CD4-positive, alpha-beta T cell treated with Interleukin-12 subunit alpha and Interleukin-12 subunit beta, for 1 hour (primary cell): ENCODE data around the gene AP4E1.
"Not testable (repeated sequence)": the region's sequence is repeated elsewhere in the genome, so short reads cannot be mapped to it uniquely, and the experiment has no call there.

ENCODE experiments used
- DNase-seq: peaks from one replicate; pipeline ENCODE4 v3.0.0-alpha.2; 2020

AP4E1 gene

DNA sequence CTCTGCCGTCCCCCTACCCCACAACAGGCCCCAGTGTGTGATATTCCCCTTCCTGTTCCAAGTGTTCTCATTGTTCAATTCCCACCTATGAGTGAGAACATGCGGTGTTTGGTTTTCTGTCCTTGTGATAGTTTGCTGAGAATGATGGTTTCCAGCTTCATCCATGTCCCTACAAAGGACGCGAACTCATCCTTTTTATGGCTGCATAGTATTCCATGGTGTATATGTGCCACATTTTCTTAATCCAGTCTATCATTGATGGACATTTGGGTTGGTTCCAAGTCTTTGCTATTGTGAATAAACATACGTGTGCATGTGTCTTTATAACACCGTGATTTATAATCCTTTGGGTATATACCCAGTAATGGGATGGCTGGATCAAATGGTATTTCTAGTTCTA, 46.4 kb downstream of the AP4E1 start:
- DNase-seq, result not testable (repeated sequence)

DNA sequence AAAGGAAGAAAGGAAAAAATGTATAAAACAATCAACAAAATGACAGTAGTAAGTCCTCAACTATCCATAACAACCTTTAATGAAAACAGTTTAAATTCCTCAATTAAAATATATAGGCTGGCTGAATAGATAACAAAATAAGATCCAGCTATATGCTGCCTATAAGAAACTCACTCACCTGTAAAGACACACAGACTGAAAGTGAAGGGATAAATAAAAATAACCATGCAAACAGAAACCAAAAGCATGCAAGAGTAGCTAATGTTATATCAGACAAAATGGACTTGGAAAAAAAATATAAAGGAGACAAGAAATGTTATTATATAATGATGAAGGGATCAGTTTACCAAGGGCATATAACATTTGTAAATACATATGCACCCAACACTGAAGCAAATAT, 51.2 kb downstream of the AP4E1 start:
- no peak for DNase-seq

DNA sequence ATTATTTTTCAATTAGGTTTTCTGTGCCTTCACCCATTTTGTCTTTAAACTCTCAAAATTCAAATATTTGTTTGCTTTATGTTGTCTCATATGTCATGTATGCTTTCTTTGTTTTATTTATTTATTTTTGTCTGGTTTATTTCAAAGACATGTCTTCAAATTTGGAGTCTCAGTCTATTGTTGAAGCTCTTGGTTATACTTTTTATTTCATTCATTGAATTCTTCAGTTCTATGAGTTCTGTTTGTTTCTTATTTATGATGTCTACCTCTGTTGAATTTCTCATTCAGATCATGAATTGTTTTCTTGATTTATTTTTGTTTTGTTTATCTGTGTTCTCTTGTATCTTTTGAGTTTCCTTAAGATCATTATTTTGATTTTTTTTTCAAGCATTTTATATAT, 55.6 kb downstream of the AP4E1 start:
- no peak for DNase-seq

DNA sequence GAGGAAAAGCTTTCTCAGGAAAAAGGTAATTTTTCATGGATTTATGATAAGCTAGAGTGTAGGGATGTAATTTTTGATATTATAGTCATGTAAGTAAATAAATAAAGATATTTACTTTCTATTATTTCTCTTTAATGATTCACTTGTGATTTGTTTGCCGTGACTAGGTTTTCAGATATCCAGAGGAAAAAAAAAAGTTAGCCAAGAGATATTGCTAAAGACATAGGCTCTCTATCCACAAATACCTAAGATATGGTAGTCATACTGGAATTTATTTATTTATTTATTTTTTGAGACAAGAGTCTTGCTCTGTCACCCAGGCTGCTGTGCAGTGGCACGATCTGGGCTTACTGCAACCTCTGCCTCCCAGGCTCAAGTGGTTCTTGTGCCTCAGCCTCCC, 59.9 kb downstream of the AP4E1 start:
- DNase-seq, result no peak

DNA sequence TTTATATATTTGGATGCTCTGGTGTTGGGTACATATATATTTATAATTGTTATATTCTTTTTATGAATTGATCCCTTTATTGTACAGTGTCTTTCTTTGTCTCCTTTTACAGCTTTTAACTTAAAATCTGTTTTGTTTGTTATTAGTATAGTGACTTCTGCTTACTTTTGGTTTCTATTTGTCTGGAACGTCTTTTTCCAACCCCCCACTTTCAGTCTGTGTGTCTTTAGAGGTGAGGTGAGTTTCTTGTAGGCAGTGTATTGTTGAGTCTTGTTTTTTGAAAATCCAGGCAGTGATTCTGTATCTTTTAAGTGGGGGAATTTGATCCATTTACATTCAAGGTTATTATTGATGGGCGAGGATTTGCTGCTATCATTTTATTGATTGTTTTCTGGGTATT, 62.0 kb downstream of the AP4E1 start:
- DNase-seq, result no peak

DNA sequence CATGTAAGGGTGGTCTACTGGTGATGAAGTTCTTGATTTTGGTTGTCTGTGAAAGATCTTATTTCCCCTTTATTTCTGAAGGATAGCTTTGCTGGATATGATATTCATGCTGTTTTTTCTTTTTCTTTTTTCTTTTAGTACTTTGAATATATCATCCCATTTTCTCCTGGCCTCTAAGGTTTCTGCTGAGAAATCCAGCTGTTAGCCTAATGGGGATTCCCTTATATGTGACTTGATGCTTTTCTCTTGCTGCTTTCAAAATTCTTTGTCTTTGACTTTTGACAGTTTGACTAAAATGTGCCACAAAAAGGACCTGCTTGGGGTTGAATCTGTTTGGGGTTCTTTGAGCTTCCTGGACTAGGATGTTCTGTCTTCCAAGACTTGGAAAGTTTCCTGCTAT, 62.6 kb downstream of the AP4E1 start:
- DNase-seq, result no peak

DNA sequence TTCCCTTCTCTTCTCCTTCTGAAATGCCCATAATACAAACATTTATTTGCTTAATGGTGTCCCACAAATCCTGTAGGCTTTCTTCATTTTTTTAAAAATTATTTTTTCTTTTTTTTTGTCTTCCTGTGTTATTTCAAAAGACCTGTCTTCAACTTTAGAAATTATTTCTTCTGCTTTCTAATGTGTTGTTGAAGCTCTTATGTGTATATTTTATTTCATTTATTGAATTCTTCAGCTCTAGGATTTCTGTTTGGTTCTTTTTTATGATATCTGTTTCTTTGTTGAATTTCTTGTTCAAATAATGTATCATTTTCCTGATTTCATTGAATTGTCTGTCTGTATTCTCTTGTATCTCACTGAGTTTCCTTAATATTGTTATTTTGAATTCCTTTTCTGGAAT, 63.1 kb downstream of the AP4E1 start:
- no peak for DNase-seq

DNA sequence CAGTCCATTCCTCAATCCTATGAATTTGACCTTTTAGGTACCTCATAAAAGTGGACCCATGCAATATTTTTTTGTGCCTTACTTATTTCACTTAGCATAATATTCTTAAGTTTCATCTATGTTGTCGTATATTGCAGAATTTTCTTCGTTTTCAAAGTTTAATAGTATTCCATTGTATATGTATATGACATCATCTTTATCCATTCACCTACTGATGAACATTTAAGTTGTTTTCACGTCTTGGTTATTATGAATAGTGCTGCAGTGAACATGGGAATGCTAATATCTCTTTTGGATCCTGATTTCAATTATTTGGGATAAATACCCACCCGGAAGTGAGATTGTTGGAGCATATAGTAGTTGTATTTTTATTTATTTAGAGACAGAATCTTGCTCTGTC, 65.1 kb downstream of the AP4E1 start:
- no peak for DNase-seq

DNA sequence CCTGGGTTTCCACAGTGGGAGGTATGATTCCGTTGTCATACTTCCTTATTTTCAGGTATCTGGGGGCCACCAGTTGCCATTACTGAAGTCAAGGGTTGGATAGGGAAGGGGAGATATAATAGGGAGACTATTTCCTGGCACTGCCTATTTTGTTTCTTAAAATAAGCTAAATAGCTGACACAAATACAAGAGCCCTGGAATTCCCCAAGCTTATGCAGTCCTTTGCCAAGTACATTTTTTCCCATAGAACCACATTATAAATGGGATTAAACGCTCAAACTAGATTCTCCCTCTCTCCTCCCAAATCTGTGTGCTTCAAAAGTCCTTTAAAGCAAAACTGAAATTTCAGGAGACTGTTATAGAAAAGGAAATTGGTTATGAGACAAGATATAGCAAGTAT, 68.7 kb downstream of the AP4E1 start:
- no peak for DNase-seq

DNA sequence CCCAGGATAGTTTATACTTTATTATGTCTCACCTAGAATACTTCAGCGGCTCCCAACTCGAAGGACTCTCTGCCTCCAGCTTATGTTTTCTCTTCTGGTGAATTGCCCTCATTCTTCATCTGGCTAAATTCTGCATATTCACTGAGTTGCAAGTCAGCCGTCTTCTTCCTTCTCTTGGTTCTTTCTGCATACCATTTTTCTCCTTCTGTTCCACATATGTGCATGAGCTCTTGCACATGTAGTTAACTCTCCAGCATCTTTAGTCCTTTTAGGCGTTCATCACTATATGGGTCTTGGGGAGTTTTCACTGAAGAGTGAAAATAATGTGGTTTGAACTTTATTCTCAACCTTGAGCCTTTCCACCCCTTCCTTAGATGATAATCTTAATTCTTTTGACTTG, 70.1 kb downstream of the AP4E1 start:
- no peak for DNase-seq

DNA sequence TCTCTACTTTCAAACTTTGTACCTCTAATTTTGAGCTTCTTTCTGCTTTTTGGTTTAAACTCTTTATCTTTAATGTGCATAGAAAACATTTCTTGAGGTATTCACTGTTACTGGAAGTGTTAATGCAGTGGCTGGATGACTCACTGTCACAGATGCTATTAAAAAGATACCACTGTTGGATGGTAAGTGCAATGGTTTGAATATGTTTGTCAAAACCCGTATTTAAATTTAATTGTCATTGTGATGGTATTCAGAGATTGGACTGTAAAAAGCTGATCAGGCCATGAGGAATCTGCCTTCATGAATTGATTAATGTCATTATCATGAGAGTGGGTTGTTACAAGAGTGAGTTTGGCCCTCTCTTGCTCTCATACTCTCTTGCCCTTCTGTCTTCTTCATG, 70.6 kb downstream of the AP4E1 start:
- no peak for DNase-seq

DNA sequence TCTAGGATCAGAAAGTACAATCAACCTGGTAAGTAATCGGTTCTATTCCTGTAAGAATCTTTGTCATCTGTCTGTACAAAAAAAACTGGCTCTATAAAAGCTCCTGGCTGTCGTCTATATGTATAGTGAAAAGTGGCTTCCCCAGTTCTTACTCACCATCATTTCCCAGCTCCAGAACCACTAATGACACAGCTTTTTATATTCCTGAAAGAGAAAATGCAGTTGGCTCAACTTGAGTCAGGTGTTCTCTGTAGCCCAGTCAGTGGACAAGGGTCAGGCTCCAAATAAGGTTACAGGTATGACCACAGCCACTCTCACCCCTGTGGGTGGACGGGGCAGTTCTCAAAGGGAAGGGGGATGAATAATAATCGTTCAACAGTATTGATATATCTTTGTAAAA, 85.1 kb downstream of the AP4E1 start:
- DNase-seq, result no peak

DNA sequence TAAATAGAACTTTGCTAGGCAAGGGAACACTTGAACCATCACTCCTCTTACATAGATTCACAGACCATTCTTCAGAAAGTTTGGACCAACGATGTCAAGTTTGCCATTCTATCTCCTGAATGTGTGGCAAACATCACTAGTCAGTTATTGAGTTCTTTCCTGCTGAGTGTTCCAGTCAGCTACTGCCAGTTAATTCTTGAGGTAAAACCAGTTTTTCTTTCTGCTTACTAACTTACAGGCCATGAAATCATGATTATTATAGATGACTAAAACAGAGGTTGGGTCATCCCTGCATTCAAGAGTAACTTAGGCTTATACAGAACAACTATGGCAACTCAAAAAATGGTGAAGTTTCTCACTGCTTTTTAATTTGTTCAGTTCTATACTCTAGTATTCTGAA, 88.2 kb downstream of the AP4E1 start:
- no peak for DNase-seq

DNA sequence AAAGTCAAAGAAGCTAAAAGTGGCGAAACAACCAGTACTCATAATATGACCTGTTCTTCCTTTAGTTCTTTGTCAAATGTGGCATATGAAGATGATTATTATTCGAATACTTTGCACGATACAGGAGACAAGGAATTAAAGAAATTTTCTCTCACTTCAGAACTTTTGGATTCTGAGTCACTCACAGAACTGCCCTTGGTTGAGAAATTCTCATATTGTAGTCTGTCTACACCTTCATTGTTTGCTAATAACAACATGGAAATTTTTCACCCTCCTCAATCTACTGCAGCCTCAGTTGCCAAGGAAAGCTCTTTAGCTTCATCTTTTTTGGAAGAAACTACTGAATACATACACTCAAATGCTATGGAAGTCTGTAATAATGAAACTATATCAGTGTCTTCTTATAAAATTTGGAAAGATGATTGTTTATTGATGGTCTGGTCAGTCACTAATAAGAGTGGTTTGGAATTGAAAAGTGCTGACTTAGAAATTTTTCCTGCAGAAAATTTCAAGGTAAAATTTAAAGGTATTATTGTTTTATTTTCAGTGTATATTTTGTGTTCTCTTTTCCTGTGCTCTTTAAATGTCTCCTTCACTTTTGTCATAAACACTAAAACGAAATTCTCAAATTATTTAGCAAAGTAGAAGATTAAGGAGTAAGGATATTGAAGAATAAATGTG, 89.0 kb downstream of the AP4E1 start:
- no peak for DNase-seq

DNA sequence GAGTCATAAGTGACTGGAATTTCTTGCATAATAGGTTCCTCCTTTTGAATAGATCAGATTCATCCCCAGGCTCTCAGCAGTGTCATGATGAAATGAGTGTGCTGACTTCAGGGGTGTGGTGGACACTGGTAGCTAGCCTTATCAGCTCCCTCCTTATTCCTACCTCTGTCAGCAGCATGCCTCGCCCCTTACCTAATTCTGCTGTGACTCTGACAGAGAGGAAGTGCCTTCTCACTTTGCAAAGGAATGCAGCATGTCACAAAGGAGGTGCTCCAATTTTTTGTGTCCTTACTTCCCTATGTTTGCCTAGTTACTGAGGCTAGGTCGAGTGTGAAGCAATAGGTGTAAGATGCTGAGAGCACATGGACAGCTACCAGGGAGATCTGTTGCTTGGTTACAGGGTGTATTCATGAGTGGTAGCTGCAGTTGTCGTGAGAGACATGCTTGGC, 95.6 kb downstream of the AP4E1 start:
- no peak for DNase-seq

DNA sequence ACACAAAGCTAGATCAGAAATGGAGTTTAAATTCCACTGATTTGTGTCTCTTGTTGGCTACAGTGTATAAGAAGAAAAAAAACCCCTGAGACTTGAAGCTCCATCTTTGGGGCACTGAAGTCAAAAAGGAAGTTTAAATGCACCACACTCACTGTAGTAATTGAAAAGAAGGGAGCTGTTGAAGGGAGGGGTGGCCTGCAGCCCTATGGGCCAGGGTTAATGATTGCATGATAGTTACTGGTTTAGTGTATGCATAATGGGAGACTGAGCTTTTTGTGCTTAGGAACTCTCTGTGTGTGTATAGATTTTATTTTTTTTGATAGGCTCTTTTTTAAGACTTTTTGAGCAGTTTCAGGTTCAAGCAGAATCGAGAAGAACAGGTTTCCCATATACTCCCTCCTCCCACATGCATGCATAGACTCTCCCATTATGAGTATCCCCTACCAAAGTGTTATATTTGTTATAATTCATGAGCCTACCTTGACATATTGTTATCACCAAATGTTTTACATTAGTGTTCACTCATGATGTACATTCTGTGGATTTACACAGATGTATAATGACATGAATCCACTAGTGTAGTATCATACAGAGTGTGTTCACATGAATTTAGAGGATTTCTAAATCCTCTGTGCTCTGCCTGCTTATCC, 98.0 kb downstream of the AP4E1 start:
- DNase-seq, result no peak

DNA sequence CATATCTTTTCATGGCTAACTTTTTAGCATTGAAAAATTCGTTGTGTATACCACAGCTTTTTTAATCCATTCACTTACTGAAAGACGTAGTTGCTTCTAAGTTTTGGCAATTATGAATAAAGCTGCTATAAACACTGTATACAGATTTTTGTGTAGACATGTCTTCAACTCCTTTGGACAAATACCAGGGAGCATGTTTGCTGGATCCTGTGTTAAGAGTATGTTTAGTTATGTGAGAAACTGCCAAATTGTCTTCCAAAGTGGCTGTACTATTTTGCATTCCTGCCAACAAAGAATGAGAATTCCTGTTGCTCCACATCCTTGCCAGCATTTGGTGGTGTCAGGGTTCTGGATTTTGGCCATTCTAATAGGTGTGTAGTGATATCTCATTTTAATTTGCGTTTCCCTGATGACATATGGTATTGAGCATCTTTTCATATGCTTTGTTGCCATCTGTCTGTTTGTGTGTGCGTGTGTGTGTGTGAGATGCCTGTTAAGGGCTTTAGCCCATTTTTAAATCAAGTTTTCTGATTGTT, 98.7 kb downstream of the AP4E1 start:
- no peak for DNase-seq

DNA sequence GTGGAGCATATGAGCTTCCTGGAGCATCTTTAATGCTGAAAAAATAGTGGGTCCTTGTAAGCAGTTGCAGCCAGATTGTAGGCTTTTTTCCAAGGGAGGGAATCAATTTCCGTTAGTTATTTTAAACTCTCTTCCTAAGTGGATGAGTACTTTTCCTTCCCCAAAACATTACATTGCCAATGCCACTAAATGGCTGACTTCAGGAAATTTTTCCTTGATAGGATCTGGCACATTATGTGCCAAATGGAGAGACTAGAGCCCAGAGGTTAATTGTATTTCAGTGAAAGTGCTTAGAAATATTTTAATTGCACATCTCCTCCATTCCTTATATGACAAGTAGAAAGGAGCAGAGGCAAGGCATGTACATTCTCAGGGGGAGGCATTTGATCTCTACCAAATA, 102.7 kb downstream of the AP4E1 start:
- DNase-seq, result no peak

DNA sequence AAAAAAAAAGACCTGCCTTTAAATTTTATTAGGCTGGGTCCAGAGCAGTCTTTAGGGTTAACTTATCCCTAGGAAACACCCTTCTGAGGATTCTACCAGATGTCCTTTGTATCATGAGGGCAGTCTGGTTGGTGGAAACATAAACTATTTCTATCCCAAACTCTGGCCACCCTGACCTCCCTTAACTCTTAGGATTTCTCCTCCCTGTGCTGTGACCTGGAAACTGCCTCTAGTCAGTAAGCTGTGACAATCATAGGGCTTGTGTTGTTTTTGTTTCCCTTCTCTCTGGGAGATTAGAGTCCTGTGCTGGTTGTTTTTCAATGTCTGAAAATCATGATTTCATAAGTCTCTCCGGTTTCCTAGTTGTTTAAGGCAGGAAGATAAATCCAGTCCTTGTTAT, 108.1 kb downstream of the AP4E1 start:
- no peak for DNase-seq

DNA sequence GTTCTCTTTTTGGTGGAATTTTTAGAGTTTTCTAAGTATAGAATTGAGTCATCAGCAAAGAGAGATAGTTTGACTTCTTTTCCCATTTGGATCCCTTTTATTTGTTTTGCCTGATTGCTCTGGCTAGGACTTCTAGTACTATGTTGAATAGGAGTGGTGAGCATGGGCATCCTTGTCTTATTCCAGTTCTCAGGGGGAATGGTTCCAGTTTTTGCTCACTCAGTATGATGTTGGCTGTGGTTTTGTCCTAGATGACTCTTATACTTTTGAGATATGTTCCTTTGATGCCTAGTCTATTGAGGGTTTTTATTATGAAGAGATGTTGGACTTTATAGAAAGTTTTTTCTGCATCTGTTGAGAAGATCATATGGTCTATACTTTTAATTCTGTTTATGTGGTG, 113.7 kb downstream of the AP4E1 start:
- no peak for DNase-seq

DNA sequence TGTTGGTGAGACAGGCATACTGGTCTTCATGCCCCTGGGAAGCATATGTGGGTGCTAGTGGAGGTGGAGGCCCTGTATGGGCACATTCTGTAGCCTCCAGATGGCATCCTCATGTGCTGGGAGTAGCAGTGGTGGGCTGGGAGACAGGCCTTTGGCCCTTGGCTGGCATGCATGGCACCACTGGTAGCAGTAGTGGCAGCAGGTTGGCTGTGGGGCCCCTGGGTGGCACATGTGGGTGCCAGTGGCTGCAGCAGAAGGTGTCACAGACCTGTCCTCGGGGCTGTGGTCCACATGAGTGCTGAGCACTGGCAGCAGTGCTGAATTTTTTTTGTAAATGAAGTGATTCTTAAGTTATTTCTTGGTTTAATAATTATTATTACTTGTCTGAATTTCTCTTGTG, 115.0 kb downstream of the AP4E1 start:
- no peak for DNase-seq

DNA sequence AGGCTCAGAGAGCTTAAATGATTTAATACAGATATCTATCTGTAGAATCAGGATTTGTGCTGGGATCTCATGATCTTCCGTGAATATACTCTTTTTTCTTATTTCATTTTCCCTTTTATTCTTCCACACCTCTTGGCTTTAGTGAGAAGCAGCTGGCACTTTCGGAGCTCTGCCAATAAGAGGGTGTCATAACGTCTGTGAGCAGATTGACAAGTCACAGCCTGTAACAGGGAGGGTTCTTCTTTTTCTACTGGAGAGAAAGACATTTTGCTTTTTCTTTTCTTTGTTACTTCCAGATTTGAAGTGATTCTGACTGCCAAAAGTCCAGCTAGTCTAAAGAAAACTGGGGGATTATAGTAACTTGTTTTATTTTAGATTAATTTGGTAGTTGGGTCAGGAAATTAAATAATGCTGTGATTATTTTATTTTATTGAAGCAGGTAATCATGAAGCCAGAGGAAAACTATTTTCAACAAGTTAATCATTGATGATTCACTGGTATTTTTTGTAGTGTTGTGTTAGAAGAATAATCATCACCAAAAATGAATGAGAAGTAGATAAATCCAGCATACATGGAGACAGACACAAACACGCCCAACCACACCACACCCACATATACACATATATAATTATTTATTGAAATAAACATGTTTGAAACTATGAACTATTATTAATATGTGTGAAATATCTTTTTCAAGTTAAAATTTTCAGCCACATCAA, 116.4 kb downstream of the AP4E1 start:
- DNase-seq, result no peak

DNA sequence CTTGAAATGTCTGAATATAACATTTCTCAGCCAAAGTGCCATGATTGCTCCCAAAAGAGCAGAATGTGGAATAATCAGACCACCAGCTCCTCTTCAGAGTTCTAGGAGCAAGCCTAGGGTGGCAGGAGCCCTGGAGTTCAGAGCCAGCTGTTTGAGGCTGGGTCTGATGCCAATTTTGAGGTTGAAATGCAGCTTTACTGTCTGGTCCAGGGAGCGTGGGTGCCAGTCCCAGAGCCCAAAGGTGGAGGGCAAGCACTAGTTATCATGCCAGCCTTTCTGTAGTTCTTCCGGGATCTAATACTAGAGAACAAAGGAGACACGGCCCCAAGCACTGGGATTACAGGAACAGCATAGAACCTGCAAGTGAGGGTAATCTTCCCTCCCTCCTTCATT, 117.0 kb downstream of the AP4E1 start:
- no peak for DNase-seq

DNA sequence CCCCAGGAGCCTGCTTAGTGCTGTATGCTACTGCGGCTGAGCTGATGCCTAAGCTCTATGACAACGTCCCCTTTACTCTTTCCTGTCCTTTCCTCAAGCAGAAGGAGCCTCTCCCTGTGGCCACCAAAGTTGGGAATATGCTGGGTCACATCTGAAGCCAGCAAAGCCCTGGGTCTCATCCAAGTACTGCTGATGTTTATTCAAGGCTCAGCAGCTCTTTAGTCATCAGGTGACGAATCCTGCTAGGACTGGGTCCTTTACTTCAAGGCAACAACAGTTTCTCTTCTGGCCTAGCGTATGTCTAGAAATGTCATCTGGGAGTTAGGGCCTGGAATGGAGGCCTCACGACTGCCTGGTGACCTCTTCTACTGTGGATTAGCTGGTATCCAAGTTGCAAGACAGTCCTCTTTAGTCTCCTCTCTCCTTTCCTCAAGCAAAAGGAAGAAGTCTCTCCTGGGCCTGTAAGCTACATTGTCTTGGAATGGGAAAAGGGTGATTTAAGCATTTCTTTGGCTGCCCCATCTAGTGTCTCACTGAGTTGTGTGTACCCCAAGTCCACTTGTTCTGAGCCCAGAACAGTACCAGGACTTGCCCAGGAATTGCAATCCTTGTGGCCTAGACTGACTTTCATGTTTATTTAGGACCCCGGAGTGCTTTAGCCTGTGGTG, 122.3 kb downstream of the AP4E1 start:
- no peak for DNase-seq
